HEK293T (cell line): Measurements from ENCODE around the gene GNAQ.

Experiments used
- BHLHE40 ChIP-seq: fragments of 450-650 bp; IDR thresholded peaks from 2 replicates; pipeline ENCODE4 v1.6.1; 2016; ENCODE audit warnings: mild to moderate bottlenecking, moderate library complexity, borderline replicate concordance
- LEF1 ChIP-seq: fragments of 450-650 bp; IDR thresholded peaks from 2 replicates; pipeline ENCODE4 v1.6.1; 2017; ENCODE audit warnings: mild to moderate bottlenecking, borderline replicate concordance

DNA sequence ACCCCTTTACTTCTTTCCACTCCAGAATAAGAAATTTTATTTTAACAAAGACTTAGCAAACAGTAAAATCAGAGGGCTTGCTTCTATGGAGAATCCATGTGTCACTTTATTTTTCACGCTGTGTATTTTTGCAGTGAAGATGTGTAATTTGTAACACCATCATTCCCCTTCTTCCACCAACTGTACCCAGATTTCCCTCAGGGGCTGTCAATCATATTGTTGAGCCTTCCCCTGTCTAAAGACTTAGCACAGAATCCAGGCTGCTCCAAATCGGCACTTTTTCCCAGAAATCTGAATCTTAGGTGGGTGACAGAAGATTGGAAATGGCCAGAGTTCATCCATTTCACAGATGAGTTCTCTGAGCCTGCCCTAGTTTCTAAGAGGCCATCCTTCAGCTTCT, 115.9 kb downstream of the GNAQ start:
- no peak for TF ChIP-seq LEF1
- no peak for TF ChIP-seq BHLHE40
